ENCODE results near the gene DAAM1. TPM values are rescaled to one million over a fixed set of nuclear protein-coding genes. Genes with fewer than 3 reads are reported as not detected.

The DAAM1 gene
- total and polyA plus RNA-seq, 10 donors, result 8.3 to 76.1 (median 35.2) TPM

DNA sequence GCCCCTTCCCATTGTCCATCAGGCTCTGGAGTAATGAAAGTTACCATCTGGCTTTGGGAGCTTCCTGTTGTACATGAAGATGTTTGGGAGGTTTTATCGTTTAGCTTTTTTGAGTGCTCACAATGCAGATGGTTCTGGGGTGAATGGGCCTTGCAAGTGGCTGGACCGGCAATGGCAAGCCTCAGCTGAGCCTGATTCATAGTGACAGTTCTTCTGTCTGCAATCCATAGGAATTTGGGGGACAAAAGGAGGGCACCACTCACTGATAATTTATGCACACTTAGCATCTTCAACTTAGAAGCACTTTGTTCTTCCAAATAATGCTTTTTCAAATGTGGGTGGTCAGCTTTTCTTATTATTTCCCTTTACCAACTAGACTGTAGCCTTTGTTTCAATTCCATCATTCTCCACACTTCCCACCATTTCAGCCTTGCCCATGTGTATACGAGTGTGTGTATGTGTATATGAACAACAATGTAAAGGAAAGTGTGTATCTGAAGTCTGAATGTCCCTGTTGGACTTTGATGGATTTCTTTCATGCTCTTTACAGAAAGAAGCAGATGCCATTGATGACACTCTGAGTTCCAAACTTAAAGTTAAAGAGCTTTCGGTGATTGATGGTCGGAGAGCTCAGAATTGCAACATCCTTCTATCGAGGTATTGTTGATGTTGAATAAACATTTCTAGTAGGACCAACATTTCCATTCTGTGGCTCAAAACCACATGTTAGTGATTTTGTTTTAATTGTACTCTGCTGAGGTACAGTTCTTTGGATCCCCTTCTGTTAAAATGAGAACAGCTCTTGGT, 151.3 kb downstream of the DAAM1 start:
- no peak for DNase-seq
- WGBS, 5 donors, result 90 to 96% (median 94%) methylated on average over 6 of the region's 6 CpGs
- peaks cover 0 to 39% (median 9%) of the 10 kb centered on the region in 6 donors for H3K4me1 ChIP-seq
- no peaks in the 10 kb centered on the region for H3K9me3 ChIP-seq
- intact Hi-C loops (cut with DNase I; ENCODE audit: low total_unique reads), result no loop called here
- H3K36me3 ChIP-seq, result peaks cover 0 to 30% (median 0%) of the 10 kb centered on the region in 6 donors
- H3K27ac ChIP-seq, result no peak overlapping the region
- TF ChIP-seq POLR2AphosphoS5 (IDR thresholded peaks at IDR 0.05), result no peak
- TF ChIP-seq, protein P1, sequence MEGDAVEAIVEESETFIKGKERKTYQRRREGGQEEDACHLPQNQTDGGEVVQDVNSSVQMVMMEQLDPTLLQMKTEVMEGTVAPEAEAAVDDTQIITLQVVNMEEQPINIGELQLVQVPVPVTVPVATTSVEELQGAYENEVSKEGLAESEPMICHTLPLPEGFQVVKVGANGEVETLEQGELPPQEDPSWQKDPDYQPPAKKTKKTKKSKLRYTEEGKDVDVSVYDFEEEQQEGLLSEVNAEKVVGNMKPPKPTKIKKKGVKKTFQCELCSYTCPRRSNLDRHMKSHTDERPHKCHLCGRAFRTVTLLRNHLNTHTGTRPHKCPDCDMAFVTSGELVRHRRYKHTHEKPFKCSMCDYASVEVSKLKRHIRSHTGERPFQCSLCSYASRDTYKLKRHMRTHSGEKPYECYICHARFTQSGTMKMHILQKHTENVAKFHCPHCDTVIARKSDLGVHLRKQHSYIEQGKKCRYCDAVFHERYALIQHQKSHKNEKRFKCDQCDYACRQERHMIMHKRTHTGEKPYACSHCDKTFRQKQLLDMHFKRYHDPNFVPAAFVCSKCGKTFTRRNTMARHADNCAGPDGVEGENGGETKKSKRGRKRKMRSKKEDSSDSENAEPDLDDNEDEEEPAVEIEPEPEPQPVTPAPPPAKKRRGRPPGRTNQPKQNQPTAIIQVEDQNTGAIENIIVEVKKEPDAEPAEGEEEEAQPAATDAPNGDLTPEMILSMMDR (IDR thresholded peaks at IDR 0.05 in 8 of 11, conservative IDR thresholded peaks at IDR 0.05 in 3 of 11), result no peak
- TF ChIP-seq POLR2A (IDR thresholded peaks at IDR 0.05), result no peak
- H3K4me3 ChIP-seq, result no peak overlapping the region
- H3K27me3 ChIP-seq (replicated peaks in 1 of 7), result no peaks in the 10 kb centered on the region

DNA sequence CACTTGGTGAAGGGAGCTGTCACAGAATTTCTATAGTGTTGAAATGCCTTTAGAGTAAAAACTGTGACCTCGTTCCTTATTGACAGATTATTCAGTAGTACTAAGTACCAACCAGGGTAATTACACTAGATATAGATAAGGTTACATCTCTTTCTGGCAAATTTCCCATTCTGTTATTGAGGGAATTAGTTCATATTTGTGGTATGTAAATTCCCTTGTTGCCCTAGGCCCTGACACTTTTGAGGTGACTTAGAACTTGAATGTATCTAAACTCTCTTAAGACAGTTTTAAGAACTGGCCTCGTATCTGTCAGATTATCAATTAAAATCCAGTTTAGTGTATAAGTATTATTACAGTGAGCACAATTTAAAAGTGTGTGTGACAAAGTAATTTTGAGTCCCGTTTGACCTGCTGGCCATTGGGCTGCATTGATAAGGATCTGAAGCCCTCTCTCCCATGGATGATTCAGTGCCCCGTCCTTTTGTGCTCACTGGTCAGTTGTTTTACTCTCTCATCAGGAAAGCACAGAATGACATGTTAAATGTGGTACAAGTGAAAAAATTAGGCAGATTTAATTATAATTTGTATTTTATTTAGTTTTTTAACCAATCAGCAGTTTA, 153.5 kb downstream of the DAAM1 start:
- DNase-seq, result no peak
- Histone ChIP-seq H3K27me3 (replicated peaks in 1 of 7) (no peaks in the 10 kb centered on the region), H3K27ac (no peak overlapping the region), H3K36me3 (peaks cover 0 to 41% (median 0%) of the 10 kb centered on the region in 6 donors), H3K4me1 (peaks cover 0 to 29% (median 3%) of the 10 kb centered on the region in 6 donors), H3K9me3 (no peaks in the 10 kb centered on the region), H3K4me3 (no peak overlapping the region)
- TF ChIP-seq, protein P1 (IDR thresholded peaks at IDR 0.05 in 8 of 11, conservative IDR thresholded peaks at IDR 0.05 in 3 of 11), result no peak
- TF ChIP-seq POLR2A (IDR thresholded peaks at IDR 0.05) (no peak), POLR2AphosphoS5 (IDR thresholded peaks at IDR 0.05) (no peak)
- intact Hi-C loops (cut with DNase I; ENCODE audit: low total_unique reads), result no loop called here
- WGBS, 5 donors, result 88 to 94% (median 93%) methylated on average over 4 of the region's 4 CpGs

DNA sequence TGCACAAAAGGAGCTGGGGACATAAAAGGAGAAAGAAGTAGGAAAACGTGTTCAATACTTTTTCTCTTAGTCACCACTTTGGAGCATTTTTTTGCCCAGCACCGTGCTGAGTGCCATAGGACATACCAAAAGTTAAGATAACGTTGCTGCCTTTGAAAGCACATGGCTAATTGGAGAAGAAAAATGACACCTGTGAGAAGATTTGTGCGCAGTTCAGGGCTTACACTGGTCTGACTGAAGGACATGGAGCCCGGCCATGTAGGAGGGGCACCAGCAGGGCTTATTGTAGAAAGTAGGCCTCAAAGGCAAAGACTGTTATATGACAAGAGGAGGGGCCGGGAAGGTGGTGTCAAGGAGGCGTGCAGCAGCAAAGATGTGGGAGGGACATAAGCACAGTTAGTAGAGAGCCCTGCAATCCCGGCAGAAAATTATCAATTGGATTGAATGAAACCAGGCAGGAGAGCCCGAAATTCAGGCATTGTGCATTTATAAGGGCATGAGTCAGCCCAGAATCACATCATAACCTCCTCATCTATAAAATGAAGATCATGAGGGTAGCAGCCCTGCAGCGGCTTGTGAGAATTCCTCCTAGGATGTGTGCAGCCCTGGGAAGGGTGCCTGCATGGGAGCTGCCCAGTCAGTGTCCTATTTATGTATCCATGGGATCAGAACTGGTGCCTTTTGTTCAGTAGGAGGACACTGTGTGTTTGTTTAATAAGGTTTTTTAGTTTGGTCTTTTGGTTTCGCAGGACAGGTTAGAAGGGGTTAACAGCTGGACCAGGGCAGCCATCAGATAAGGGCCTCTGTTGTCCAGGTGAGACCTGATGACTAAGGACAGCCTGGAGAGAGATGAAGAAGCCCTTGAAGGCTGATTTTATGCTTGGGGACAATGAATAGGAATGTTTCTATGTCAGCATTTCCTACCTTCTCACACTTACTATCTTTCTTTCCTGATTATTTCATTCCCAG, 154.3 kb downstream of the DAAM1 start:
- Histone ChIP-seq H3K4me1 (peaks cover 0 to 23% (median under 1%) of the 10 kb centered on the region in 6 donors), H3K36me3 (peaks cover 0 to 46% (median under 1%) of the 10 kb centered on the region in 6 donors), H3K4me3 (no peak overlapping the region), H3K27me3 (replicated peaks in 1 of 7) (no peaks in the 10 kb centered on the region), H3K9me3 (no peaks in the 10 kb centered on the region), H3K27ac (no peak overlapping the region)
- intact Hi-C loops (cut with DNase I; ENCODE audit: low total_unique reads), result no loop called here
- DNase-seq, result no peak
- TF ChIP-seq POLR2A (IDR thresholded peaks at IDR 0.05) (no peak), POLR2AphosphoS5 (IDR thresholded peaks at IDR 0.05) (no peak)
- TF ChIP-seq, protein P1 (IDR thresholded peaks at IDR 0.05 in 8 of 11, conservative IDR thresholded peaks at IDR 0.05 in 3 of 11), result no peak
- WGBS, 5 donors, result 88 to 95% (median 92%) methylated on average over 11 of the region's 11 CpGs

All from spleen (tissue), 11 donors.